ENCODE measurements around the gene APCDD1L. TPM values are rescaled to one million over a fixed set of nuclear protein-coding genes. Genes with fewer than 3 reads are reported as not detected.

The APCDD1L gene
- total and polyA plus RNA-seq, 4 donors, result 0.04 TPM; not detected in 3

DNA sequence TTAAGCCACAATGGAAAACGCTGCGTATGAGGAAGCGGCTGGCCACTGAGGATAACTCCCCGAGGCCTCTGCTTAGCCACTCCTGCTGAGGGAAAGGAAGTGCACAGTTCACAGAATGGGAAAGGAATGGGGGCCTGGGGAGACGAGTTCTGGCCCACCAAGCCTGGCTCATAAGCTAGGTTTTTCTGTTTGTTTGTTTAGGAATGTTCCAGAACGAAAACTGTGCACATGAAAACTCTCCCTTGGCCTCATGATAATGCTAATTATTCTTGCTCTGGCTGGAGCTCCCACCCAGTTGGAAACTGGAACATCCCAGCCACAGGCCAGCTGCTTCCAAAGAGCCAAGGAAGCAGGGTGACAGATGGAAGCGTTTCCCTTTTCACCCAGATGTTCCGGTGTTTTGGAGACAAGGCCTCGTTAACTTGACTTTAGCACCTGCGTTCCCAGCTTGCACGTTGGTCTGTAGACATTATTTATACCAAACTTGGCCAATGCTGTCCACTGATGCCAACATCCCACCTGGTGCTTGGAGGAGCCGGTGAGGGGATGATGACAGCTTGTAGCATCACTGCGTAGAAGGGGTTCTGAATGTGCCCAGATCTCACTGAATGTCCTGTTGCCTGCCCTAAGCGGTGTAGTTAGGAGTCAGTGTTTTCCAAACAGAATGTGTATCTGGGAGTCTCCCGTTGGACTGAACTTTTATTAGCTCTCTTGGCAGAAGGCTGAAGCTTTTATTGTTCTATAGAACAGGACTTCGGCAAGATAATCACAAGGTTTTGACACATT is 34.5 kb downstream of the APCDD1L start:
- Histone ChIP-seq H3K4me1 (ENCODE audit: control insufficient read depth in 4 of 4, insufficient read depth in 4 of 4, low read length in 3 of 4) (no peaks in the 10 kb centered on the region), H3K36me3 (ENCODE audit: control insufficient read depth in 4 of 4, insufficient read depth in 3 of 4, low read depth in 1 of 4, low read length in 3 of 4) (no peaks in the 10 kb centered on the region), H3K9me3 (ENCODE audit: control insufficient read depth in 4 of 4, low read length in 3 of 4) (peaks cover 0 to 3% (median 2%) of the 10 kb centered on the region in 4 donors), H3K9ac (ENCODE audit: low read depth in 1 of 2, low read length in 2 of 2) (no peak overlapping the region), H3K27me3 (ENCODE audit: control insufficient read depth in 4 of 4, insufficient read depth in 4 of 4, low read length in 3 of 4) (no peaks in the 10 kb centered on the region), H3K4me3 (ENCODE audit: low read depth in 1 of 3, low read length in 3 of 3) (no peak overlapping the region), H3K27ac (ENCODE audit: low read depth in 1 of 2, low read length in 2 of 2) (no peak overlapping the region)
- no peak for TF ChIP-seq TAF1 (conservative IDR thresholded peaks at IDR 0.05)
- no peak for TF ChIP-seq NR2F2 (IDR thresholded peaks at IDR 0.05)
- no peak for TF ChIP-seq FOXA2 (IDR thresholded peaks at IDR 0.05)
- no peak for DNase-seq (ENCODE audit: low spot score)
- 77% methylated on average over 16 of the region's 16 CpGs for WGBS

DNA sequence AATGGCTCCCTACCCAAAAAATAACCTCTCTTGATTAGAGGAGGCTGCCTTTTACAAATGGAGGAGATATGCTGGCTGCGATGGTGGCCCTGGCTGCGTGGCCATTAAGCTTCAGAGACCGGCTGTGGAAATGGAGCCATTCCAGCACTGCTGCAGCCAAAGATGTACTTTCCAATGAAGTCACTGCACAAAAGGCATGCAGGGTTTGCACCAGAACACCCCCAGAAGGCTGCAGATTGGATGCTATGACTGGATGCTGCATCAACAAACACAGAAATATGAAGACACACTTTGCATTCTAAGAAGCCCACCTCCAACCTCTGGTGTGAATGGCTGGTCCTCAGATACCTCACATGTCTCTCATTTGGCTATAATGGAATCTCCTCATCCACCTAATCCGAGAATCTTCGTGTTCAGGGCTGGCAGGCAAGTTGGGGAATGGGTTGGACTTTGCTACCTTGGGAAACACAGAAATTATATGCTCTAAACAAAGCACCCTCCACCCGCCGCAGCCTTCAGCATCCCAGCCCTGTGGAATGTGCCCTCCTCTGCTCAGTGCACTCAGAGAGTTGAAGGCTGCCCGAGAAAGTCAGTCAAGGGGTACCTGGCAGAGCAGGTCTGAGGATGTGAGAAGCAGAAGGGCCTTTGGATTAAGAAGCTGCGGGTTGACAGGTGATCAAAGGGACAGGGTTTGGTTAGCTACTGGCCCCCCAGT is 35.3 kb downstream of the APCDD1L start:
- 79% methylated on average over 9 of the region's 9 CpGs for WGBS
- no peak overlapping the region for H3K27ac ChIP-seq (ENCODE audit: low read depth in 1 of 2, low read length in 2 of 2)
- H3K4me3 ChIP-seq (ENCODE audit: low read depth in 1 of 3, low read length in 3 of 3), result no peak overlapping the region
- no peaks in the 10 kb centered on the region for H3K4me1 ChIP-seq (ENCODE audit: control insufficient read depth in 4 of 4, insufficient read depth in 4 of 4, low read length in 3 of 4)
- no peak for DNase-seq (ENCODE audit: low spot score)
- no peaks in the 10 kb centered on the region for H3K27me3 ChIP-seq (ENCODE audit: control insufficient read depth in 4 of 4, insufficient read depth in 4 of 4, low read length in 3 of 4)
- H3K9me3 ChIP-seq (ENCODE audit: control insufficient read depth in 4 of 4, low read length in 3 of 4), result peaks cover 0 to 3% (median 2%) of the 10 kb centered on the region in 4 donors
- no peaks in the 10 kb centered on the region for H3K36me3 ChIP-seq (ENCODE audit: control insufficient read depth in 4 of 4, insufficient read depth in 3 of 4, low read depth in 1 of 4, low read length in 3 of 4)
- no peak for TF ChIP-seq JUND (IDR thresholded peaks at IDR 0.05)
- no peak for TF ChIP-seq FOXA1 (IDR thresholded peaks at IDR 0.05)
- TF ChIP-seq, protein P1, sequence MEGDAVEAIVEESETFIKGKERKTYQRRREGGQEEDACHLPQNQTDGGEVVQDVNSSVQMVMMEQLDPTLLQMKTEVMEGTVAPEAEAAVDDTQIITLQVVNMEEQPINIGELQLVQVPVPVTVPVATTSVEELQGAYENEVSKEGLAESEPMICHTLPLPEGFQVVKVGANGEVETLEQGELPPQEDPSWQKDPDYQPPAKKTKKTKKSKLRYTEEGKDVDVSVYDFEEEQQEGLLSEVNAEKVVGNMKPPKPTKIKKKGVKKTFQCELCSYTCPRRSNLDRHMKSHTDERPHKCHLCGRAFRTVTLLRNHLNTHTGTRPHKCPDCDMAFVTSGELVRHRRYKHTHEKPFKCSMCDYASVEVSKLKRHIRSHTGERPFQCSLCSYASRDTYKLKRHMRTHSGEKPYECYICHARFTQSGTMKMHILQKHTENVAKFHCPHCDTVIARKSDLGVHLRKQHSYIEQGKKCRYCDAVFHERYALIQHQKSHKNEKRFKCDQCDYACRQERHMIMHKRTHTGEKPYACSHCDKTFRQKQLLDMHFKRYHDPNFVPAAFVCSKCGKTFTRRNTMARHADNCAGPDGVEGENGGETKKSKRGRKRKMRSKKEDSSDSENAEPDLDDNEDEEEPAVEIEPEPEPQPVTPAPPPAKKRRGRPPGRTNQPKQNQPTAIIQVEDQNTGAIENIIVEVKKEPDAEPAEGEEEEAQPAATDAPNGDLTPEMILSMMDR (IDR thresholded peaks at IDR 0.05; ENCODE audit: low read depth, low read length, missing input control), result no peak
- TF ChIP-seq, protein P2, sequence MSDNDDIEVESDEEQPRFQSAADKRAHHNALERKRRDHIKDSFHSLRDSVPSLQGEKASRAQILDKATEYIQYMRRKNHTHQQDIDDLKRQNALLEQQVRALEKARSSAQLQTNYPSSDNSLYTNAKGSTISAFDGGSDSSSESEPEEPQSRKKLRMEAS (IDR thresholded peaks at IDR 0.05), result no peak
- no peak for TF ChIP-seq NR2F2 (IDR thresholded peaks at IDR 0.05)
- no peak for TF ChIP-seq GABPA (IDR thresholded peaks at IDR 0.05 in 1 of 2, conservative IDR thresholded peaks at IDR 0.05 in 1 of 2)
- no peak overlapping the region for H3K9ac ChIP-seq (ENCODE audit: low read depth in 1 of 2, low read length in 2 of 2)

DNA sequence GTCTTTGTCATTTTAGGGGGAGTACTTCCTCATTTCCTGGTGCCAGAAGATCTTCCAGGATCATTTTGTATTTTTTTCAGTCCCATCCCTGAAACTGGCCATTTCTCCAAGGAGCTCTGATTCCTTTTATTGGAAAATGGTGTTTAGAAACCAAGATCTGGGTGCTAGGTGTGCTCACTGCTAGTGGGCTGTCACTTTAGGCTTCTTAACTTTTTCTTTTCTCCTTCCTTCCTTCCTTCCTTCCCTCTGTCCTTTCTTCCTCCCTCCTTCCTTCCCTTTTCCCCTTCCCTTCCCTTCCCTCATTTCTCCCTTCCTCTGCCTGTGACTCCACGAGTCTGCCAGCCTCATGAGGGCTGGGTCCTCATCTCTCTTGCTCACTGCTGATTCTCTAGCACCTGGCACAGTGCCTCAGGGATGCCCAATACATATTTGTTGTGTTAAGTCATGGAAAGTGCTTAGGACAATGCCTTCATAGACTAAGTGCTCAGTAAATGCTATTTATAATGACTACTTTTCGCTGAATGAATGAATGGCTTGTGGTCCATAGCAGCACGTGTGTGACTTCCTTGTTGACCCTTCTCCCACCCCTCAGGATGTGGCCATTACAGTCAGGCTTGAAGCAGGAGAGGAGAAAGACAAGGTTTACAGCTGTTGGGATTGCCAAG is 36.9 kb downstream of the APCDD1L start:
- Histone ChIP-seq H3K27ac (ENCODE audit: low read depth in 1 of 2, low read length in 2 of 2) (no peak overlapping the region), H3K4me3 (ENCODE audit: low read depth in 1 of 3, low read length in 3 of 3) (no peak overlapping the region), H3K27me3 (ENCODE audit: control insufficient read depth in 4 of 4, insufficient read depth in 4 of 4, low read length in 3 of 4) (no peaks in the 10 kb centered on the region), H3K9me3 (ENCODE audit: control insufficient read depth in 4 of 4, low read length in 3 of 4) (peaks cover 0 to 3% (median 2%) of the 10 kb centered on the region in 4 donors), H3K9ac (ENCODE audit: low read depth in 1 of 2, low read length in 2 of 2) (no peak overlapping the region), H3K36me3 (ENCODE audit: control insufficient read depth in 4 of 4, insufficient read depth in 3 of 4, low read depth in 1 of 4, low read length in 3 of 4) (no peaks in the 10 kb centered on the region), H3K4me1 (ENCODE audit: control insufficient read depth in 4 of 4, insufficient read depth in 4 of 4, low read length in 3 of 4) (no peaks in the 10 kb centered on the region)
- 69% methylated on average over 3 of the region's 3 CpGs for WGBS
- no peak for DNase-seq (ENCODE audit: low spot score)
- TF ChIP-seq, protein P1 (IDR thresholded peaks at IDR 0.05; ENCODE audit: low read depth, low read length, missing input control), result no peak
- no peak for TF ChIP-seq NR2F2 (IDR thresholded peaks at IDR 0.05)
- TF ChIP-seq FOXA2 (IDR thresholded peaks at IDR 0.05), result no peak
- no peak for TF ChIP-seq GABPA (IDR thresholded peaks at IDR 0.05 in 1 of 2, conservative IDR thresholded peaks at IDR 0.05 in 1 of 2)
- no peak for TF ChIP-seq RXRA (IDR thresholded peaks at IDR 0.05)
- no peak for TF ChIP-seq YY1 (IDR thresholded peaks at IDR 0.05)
- TF ChIP-seq, protein P3, sequence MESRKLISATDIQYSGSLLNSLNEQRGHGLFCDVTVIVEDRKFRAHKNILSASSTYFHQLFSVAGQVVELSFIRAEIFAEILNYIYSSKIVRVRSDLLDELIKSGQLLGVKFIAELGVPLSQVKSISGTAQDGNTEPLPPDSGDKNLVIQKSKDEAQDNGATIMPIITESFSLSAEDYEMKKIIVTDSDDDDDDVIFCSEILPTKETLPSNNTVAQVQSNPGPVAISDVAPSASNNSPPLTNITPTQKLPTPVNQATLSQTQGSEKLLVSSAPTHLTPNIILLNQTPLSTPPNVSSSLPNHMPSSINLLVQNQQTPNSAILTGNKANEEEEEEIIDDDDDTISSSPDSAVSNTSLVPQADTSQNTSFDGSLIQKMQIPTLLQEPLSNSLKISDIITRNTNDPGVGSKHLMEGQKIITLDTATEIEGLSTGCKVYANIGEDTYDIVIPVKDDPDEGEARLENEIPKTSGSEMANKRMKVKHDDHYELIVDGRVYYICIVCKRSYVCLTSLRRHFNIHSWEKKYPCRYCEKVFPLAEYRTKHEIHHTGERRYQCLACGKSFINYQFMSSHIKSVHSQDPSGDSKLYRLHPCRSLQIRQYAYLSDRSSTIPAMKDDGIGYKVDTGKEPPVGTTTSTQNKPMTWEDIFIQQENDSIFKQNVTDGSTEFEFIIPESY (IDR thresholded peaks at IDR 0.05), result no peak
- TF ChIP-seq FOXA1 (IDR thresholded peaks at IDR 0.05), result no peak
- TF ChIP-seq RAD21 (IDR thresholded peaks at IDR 0.05), result no peak
- TF ChIP-seq JUND (IDR thresholded peaks at IDR 0.05), result no peak
- TF ChIP-seq EGR1 (IDR thresholded peaks at IDR 0.05; ENCODE audit: low read depth in 2 of 2), result no peak
- TF ChIP-seq, protein P2 (IDR thresholded peaks at IDR 0.05), result no peak
- no peak for TF ChIP-seq HNF4A (conservative IDR thresholded peaks at IDR 0.05)
